Measurements from ENCODE around the gene GPR63. TPM values are rescaled to one million over a fixed set of nuclear protein-coding genes. Genes with fewer than 3 reads are reported as not detected.

Gene GPR63
- total and polyA plus RNA-seq, 2 of the 4 experiments (the other 2 are of a cell fraction), result 0.36 to 0.44 TPM

DNA sequence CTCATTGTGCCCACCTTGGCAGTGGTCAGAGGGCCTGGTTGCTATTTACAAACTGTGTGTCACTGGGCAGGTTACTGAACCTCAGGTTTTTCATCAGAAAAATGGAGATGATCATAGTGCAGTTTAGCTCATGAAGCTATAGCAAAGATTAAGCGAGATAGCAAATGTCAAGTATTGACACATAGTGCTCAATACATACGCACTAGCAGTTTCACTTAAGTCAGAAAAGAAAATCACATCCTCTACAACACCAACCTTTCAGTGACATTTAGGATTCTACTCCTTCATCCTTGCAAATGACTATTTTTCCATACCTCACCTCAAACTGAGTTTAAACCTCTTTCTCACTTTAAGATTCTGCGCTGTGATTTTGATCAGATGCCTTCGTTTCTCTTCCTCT is 16.2 kb downstream of the GPR63 start:
- in situ Hi-C loops (cut with MboI; ENCODE audit: low sequenced_read_pairs), result no loop called here
- intact Hi-C loops (cut with micrococcal nuclease), result no loop called here
- no peaks in the 10 kb centered on the region for H3K36me3 ChIP-seq (ENCODE audit: control insufficient read depth, insufficient read depth, low read length)
- H3K4me2 ChIP-seq (ENCODE audit: low read depth, low read length), result no peak overlapping the region
- no peak overlapping the region for H3K23ac ChIP-seq (ENCODE audit: low read depth, low read length)
- no peaks in the 10 kb centered on the region for H3K27me3 ChIP-seq (ENCODE audit: control insufficient read depth, insufficient read depth, low read length)
- no peak overlapping the region for H2BK120ac ChIP-seq (ENCODE audit: low read depth, low read length)
- H3K14ac ChIP-seq (replicated peaks; ENCODE audit: low read depth, low read length), result no peak overlapping the region
- BruUV-seq (replicated peaks), result no TSS peak
- no peaks in the 10 kb centered on the region for H3K9me3 ChIP-seq (ENCODE audit: control insufficient read depth, insufficient read depth, low read length)
- H4K8ac ChIP-seq (ENCODE audit: low read depth in 2 of 2, low read length in 2 of 2), result no peak overlapping the region
- DNase-seq (no peak), ATAC-seq (ENCODE audit: low read depth) (no peak)
- POLR2A ChIA-PET (ENCODE audit: unreplicated experiment), result no interaction called here
- H2AK9ac ChIP-seq (replicated peaks; ENCODE audit: low read depth, low read length, poor library complexity), result no peak overlapping the region
- no peak overlapping the region for H2AFZ ChIP-seq (replicated peaks; ENCODE audit: low read length, poor library complexity)
- H2BK5ac ChIP-seq (ENCODE audit: low read depth, low read length, poor library complexity, severe bottlenecking), result no peak overlapping the region
- H3K4ac ChIP-seq (ENCODE audit: low read depth, low read length), result no peak overlapping the region
- dilution Hi-C loops (cut with HindIII; ENCODE audit: low sequenced_read_pairs, unreplicated experiment), result no loop called here
- H3K4me3 ChIP-seq (ENCODE audit: insufficient read depth, low read depth, low read length), result no peak overlapping the region
- H2BK15ac ChIP-seq (ENCODE audit: low read depth, low read length), result no peak overlapping the region
- H3K9me1 ChIP-seq (ENCODE audit: insufficient read depth, low read length), result no peaks in the 10 kb centered on the region; the same call in 1 of the 2 replicates
- no peak overlapping the region for H3K9ac ChIP-seq (ENCODE audit: low read depth, low read length)
- H3K18ac ChIP-seq (ENCODE audit: low read depth, low read length), result no peak overlapping the region
- no peaks in the 10 kb centered on the region for H3K79me1 ChIP-seq (ENCODE audit: low read depth in 1 of 2, low read length in 2 of 2)
- CTCF ChIA-PET, result no interaction called here
- H3K56ac ChIP-seq (ENCODE audit: extremely low read depth, insufficient read depth, low read length), result no peak overlapping the region
- no peaks in the 10 kb centered on the region for H4K20me1 ChIP-seq (ENCODE audit: insufficient read depth, low read length)
- WGBS, 2 experiments (ENCODE audit: extremely low coverage in 2 of 2, insufficient read length in 1 of 2), result 100% methylated on average over 1 of the region's 4 CpGs; no CpG with 5 or more reads in 1 of the 2 experiments
- H3K27ac ChIP-seq (ENCODE audit: insufficient read depth, low read length), result no peak overlapping the region
- no peak overlapping the region for H2BK20ac ChIP-seq (ENCODE audit: low read depth, low read length)
- no peak overlapping the region for H4K5ac ChIP-seq (ENCODE audit: low read depth, low read length)
- H3K4me1 ChIP-seq (ENCODE audit: control insufficient read depth, insufficient read depth, low read length), result peaks cover 2% of the 10 kb centered on the region
- H4K91ac ChIP-seq (ENCODE audit: insufficient read depth, low read depth, low read length), result no peak overlapping the region
- no peak overlapping the region for H2AK5ac ChIP-seq (ENCODE audit: low read depth, low read length)
- TF ChIP-seq USF2 (IDR thresholded peaks at IDR 0.05; ENCODE audit: low read depth, low read length) (no peak), CTCF (conservative IDR thresholded peaks at IDR 0.05; ENCODE audit: low read depth, low read length) (no peak), RAD21 (IDR thresholded peaks at IDR 0.05; ENCODE audit: low read length) (no peak), RFX5 (IDR thresholded peaks at IDR 0.05; ENCODE audit: low read depth, low read length) (no peak), FOS (IDR thresholded peaks at IDR 0.05; ENCODE audit: low read depth, low read length) (no peak), RCOR1 (IDR thresholded peaks at IDR 0.05; ENCODE audit: insufficient replicate concordance, low read length) (no peak), CEBPB (IDR thresholded peaks at IDR 0.05; ENCODE audit: low read depth, low read length) (no peak), BHLHE40 (IDR thresholded peaks at IDR 0.05; ENCODE audit: low read depth, low read length) (no peak)
- TF ChIP-seq, protein P1, sequence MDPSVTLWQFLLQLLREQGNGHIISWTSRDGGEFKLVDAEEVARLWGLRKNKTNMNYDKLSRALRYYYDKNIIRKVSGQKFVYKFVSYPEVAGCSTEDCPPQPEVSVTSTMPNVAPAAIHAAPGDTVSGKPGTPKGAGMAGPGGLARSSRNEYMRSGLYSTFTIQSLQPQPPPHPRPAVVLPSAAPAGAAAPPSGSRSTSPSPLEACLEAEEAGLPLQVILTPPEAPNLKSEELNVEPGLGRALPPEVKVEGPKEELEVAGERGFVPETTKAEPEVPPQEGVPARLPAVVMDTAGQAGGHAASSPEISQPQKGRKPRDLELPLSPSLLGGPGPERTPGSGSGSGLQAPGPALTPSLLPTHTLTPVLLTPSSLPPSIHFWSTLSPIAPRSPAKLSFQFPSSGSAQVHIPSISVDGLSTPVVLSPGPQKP (IDR thresholded peaks at IDR 0.05; ENCODE audit: borderline replicate concordance, low read depth, low read length), result no peak
